GM12873 (cell line): ENCODE data around the gene PIK3CB.

Experiments
- CTCF ChIP-seq: IDR thresholded peaks from 2 replicates; pipeline ENCODE4 v1.5.1; 2012; ENCODE audit warnings: low read depth, mild to moderate bottlenecking, moderate library complexity, low read length, control low read depth; ENCODE audit not compliant: insufficient read depth; ENCODE audit errors: missing control alignments

The PIK3CB gene

GRCh38 chr3:138740072-138740471 is 94.7 kb downstream of the PIK3CB start:
- TF ChIP-seq CTCF, result no peak

GRCh38 chr3:138732456-138732855 is 102.3 kb downstream of the PIK3CB start:
- TF ChIP-seq CTCF, result no peak

- TF ChIP-seq CTCF, result no peak
These were observed 107.6 kb downstream of the PIK3CB start for GRCh38 chr3:138726946-138727730.

GRCh38 chr3:138725116-138725515 is 109.6 kb downstream of the PIK3CB start:
- no peak for TF ChIP-seq CTCF

GRCh38 chr3:138724443-138724842 is 110.3 kb downstream of the PIK3CB start:
- TF ChIP-seq CTCF, result no peak

- no peak for TF ChIP-seq CTCF
These were observed 115.9 kb downstream of the PIK3CB start for GRCh38 chr3:138718849-138719248.

GRCh38 chr3:138717348-138717747 is 117.4 kb downstream of the PIK3CB start:
- TF ChIP-seq CTCF, result no peak
